Uterus (tissue), 4 donors: ENCODE measurements around the gene ARHGEF19. TPM values are rescaled to one million over a fixed set of nuclear protein-coding genes. Genes with fewer than 3 reads are reported as not detected.

ENCODE experiments used
- DNase-seq, 2 donors: peaks; one replicate each; pipeline ENCODE4 v3.0.0-alpha.2; 2019 to 2020
- H3K27ac ChIP-seq, 2 donors: fragments of 200-600 bp; sonication (generic); 1 replicate in 1 of 2; 2 replicates in 1 of 2; pipeline ENCODE4 v1.5.1; 2016 to 2018
- H3K27me3 ChIP-seq, 2 donors: fragments of 200-600 bp; sonication (generic); one replicate each; pipeline ENCODE4 v1.5.1; 2018 to 2019; ENCODE audit warnings: control low read depth in 1 of 2
- H3K36me3 ChIP-seq, 2 donors: fragments of 200-600 bp; sonication (generic); one replicate each; pipeline ENCODE4 v1.5.1; 2019; ENCODE audit warnings: control low read depth in 1 of 2
- H3K4me1 ChIP-seq, 2 donors: fragments of 200-600 bp; sonication (generic); one replicate each; pipeline ENCODE4 v1.5.1; 2018 to 2019; ENCODE audit warnings: control low read depth in 1 of 2
- H3K4me3 ChIP-seq, 2 donors: fragments of 200-600 bp; sonication (generic); 1 replicate in 1 of 2; 2 replicates in 1 of 2; pipeline ENCODE4 v1.5.1; 2018 to 2019; ENCODE audit warnings: mild to moderate bottlenecking in 1 of 2
- H3K9me3 ChIP-seq, 2 donors: fragments of 200-600 bp; sonication (generic); one replicate each; pipeline ENCODE4 v1.5.1; 2019; ENCODE audit warnings: control low read depth in 1 of 2
- CTCF ChIP-seq, 4 experiments: fragments of 200-600 bp in 2 of 4; fragments of 450-650 bp in 2 of 4; sonication (generic) in 2 of 4; IDR thresholded peaks; one replicate each; pipeline ENCODE4 v1.5.1; 2016 to 2019; ENCODE audit warnings: antibody characterized with exemption in 4 of 4, mild to moderate bottlenecking in 2 of 4, moderate library complexity in 1 of 4
- POLR2A ChIP-seq, 2 donors: fragments of 450-650 bp; IDR thresholded peaks; one replicate each; pipeline ENCODE4 v1.6.1; 2016; ENCODE audit warnings: antibody characterized with exemption in 2 of 2, mild to moderate bottlenecking in 1 of 2, moderate library complexity in 1 of 2
- intact Hi-C: fragments of 100-400 bp; cut with DNase I; formaldehyde crosslinking; loops from one replicate; pipeline ENCODE4 v1.15.1; 2023; ENCODE audit warnings: low total_unique reads
- total RNA-seq, 4 donors: library from RNA; depleted of rRNA in 3 of 4; stranded (reverse); fragments of >200 nt in 3 of 4; gene quantifications; one replicate each; pipeline versions ENCODE4 v1.1.0 to v1.2.4, GENCODE V29; 2014 to 2023
- donor health status: DM: yes; HTN: yes; CAD: no.

Gene ARHGEF19
- total RNA-seq, 4 donors from 2014 or later: 3.6 to 26.8 (median 12.2) TPM

DNA sequence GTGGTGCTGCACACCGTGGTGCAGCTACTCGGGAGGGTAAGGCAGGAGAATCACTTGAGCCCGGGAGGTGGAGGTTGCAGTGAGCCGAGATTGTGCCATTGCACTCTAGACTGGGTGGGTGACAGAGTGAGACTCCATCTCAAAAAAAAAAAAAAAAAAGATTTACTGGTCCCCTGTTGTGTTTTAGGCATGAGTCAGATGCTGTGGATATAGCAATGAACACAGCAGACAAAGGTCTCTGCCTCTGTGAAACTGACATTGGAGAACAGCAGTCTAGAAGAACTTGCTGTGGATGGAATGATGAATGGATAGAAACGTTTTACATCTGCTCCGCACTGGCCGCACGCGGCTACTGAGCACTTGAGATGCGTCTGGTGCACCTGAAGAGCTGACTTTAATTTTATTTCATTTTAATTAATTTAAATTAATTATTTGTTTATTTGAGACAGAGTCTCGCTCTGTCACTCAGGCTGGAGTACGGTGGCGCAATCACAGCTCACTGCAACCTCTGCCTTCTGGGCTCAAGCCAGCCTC lies 32.1 kb downstream of the ARHGEF19 start:
- peaks cover 32 to 36% of the 10 kb centered on the region in 2 donors for H3K4me1 ChIP-seq
- peak overlapping the region; percentile 95 to 99 for H3K27ac ChIP-seq
- intact Hi-C loops: no loop called here
- no peak for TF ChIP-seq POLR2A (IDR thresholded peaks at IDR 0.05)
- DNase-seq: no peak
- H3K4me3 ChIP-seq: no peak overlapping the region
- H3K36me3 ChIP-seq: no peaks in the 10 kb centered on the region
- H3K9me3 ChIP-seq: no peaks in the 10 kb centered on the region
- H3K27me3 ChIP-seq: no peaks in the 10 kb centered on the region

GRCh38 chr1:16178596-16179497 lies 33.6 kb downstream of the ARHGEF19 start:
- peaks cover 44 to 49% of the 10 kb centered on the region in 2 donors for H3K4me1 ChIP-seq
- peak overlapping the region; percentile 88 to 98 for H3K27ac ChIP-seq
- TF ChIP-seq POLR2A (IDR thresholded peaks at IDR 0.05) (no peak), CTCF (IDR thresholded peaks at IDR 0.05) (no peak)
- intact Hi-C loops: no loop called here
- no peak for DNase-seq
- H3K36me3 ChIP-seq: no peaks in the 10 kb centered on the region
- no peak overlapping the region for H3K4me3 ChIP-seq
- H3K9me3 ChIP-seq: no peaks in the 10 kb centered on the region
- no peaks in the 10 kb centered on the region for H3K27me3 ChIP-seq

- peak overlapping the region; percentile 88 to 98 for H3K27ac ChIP-seq
- intact Hi-C loops: no loop called here
- H3K4me3 ChIP-seq: no peak overlapping the region
- no peaks in the 10 kb centered on the region for H3K36me3 ChIP-seq
- H3K9me3 ChIP-seq: no peaks in the 10 kb centered on the region
- TF ChIP-seq CTCF (IDR thresholded peaks at IDR 0.05): no peak
- H3K27me3 ChIP-seq: no peaks in the 10 kb centered on the region
- DNase-seq: no peak
- H3K4me1 ChIP-seq: peaks cover 41 to 54% of the 10 kb centered on the region in 2 donors
Measured at GRCh38 chr1:16177306-16177705, 35.1 kb downstream of the ARHGEF19 start.

DNA sequence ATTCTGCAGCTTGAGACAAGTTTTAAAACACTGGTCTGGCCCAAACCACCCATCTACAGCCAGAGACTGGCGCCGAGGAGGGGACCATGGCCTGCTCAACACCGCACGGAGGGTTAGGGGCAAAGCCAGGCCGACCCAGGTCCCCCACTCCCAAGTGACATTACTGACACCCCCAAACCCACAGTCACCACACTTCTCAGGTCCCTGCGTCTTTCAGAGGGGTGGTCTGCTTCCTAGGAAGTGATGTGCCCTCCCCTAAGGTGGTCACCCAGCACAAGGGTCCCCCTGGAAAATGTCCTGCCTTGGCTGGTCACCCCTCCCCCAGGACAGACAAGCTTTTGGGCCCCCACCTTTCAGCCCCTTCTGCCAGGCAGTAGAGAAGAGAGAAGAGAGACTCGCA lies 35.8 kb downstream of the ARHGEF19 start:
- Histone ChIP-seq H3K36me3 (no peaks in the 10 kb centered on the region), H3K27ac (peak overlapping the region; percentile 88 to 98), H3K4me1 (peaks cover 41 to 51% of the 10 kb centered on the region in 2 donors), H3K4me3 (no peak overlapping the region), H3K27me3 (no peaks in the 10 kb centered on the region), H3K9me3 (no peaks in the 10 kb centered on the region)
- TF ChIP-seq CTCF (IDR thresholded peaks at IDR 0.05) (no peak), POLR2A (IDR thresholded peaks at IDR 0.05) (no peak)
- no peak for DNase-seq
- intact Hi-C loops: no loop called here

DNA sequence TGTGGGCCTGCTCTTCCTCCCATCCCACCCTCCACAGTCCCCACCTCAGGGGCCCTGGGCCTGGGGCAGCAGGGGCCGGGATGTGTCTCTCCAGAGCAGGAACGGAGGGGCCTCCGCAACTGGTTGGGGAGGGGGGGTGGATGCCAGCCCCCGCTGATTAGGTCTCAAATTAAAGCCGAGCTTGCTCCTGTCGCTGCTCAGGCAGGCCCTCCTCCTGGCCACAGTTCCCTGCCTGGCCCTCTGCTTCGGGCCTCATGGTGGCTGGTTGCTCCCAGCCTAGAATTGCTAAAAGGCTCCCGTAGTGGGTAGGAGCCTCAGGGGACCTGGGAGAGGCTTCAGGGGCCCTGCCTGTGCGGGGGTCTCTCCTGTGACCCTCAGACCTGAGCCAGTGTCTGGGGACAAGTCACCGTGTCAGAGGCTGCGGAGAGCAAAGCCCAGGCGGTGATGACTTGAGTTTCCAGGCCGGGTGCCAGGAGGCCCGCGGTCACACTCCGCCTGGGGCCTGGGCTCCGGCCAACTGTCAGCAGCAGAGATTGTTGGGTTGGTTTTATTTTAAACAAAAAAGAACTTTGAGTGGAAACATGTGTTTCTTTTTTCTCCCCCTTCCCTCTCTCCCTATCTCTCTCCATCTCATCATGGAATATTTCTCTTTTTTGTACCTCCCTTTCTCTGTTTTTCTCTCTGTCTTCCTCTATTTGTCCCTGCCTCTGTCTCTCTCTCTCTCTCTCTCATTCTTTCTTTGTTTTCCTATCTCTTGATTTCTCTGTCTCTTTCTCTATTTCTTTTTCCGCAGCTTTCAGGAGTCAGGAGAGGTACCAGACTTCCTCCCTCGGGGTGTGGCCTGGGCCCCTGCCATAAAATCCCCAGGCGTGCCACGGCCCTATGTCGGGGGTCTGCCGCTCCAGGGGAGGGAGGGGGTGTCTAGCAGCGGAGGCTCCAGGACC lies 36.6 kb downstream of the ARHGEF19 start:
- Histone ChIP-seq H3K9me3 (no peaks in the 10 kb centered on the region), H3K36me3 (no peaks in the 10 kb centered on the region), H3K27me3 (no peaks in the 10 kb centered on the region), H3K4me3 (no peak overlapping the region), H3K27ac (peak overlapping the region; percentile 88 to 98), H3K4me1 (peaks cover 33 to 43% of the 10 kb centered on the region in 2 donors)
- intact Hi-C loops: no loop called here
- DNase-seq: peak; percentile 89 to 91
- no peak for TF ChIP-seq POLR2A (IDR thresholded peaks at IDR 0.05)
- TF ChIP-seq CTCF (IDR thresholded peaks at IDR 0.05): no peak
